NCI-H1436 treated with DMSO at 0.1 percent for 48 hours (cell line): ENCODE results near the gene TRIM74.
A peak's percentile ranks its signal among the peaks of the same experiment; 100 is the strongest.
"Not testable (repeated sequence)": the region's sequence is repeated elsewhere in the genome, so short reads cannot be mapped to it uniquely, and the experiment has no call there.

Source experiments
- DNase-seq: peaks from one replicate; lab custom pipeline; 2025; lab: John Stamatoyannopoulos, UW

TRIM74 gene

DNA sequence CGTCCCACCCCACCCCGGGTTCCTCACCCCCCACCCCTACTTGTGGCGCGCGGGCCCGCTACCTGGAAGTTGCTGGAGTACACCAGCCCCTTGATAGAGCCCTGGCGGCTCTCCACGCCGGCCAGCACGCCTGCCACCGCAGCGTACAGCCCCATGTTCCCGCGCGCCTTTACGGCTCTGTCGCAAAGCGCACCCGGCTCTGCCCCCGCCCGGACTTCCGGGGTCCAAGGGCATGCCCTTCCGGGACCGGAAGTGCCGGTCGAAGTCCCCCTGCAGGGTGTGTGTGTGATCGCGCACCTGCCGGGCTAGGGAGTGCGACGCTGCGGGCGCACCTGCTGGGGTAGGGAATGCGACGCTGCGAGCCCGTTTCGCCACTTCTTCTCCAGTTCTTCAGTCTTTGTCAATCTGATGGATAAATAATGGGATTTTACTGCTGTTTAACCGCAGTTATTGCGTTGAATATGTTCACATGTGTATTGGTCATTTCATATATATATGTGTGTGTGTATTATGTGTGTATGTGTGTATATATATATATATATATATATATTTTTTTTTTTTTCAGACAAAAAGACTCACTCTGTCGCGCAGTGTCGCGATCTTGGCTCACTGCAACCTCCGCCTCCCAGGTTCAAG lies 14.6 kb downstream of the TRIM74 start:
- not testable (repeated sequence) for DNase-seq

DNA sequence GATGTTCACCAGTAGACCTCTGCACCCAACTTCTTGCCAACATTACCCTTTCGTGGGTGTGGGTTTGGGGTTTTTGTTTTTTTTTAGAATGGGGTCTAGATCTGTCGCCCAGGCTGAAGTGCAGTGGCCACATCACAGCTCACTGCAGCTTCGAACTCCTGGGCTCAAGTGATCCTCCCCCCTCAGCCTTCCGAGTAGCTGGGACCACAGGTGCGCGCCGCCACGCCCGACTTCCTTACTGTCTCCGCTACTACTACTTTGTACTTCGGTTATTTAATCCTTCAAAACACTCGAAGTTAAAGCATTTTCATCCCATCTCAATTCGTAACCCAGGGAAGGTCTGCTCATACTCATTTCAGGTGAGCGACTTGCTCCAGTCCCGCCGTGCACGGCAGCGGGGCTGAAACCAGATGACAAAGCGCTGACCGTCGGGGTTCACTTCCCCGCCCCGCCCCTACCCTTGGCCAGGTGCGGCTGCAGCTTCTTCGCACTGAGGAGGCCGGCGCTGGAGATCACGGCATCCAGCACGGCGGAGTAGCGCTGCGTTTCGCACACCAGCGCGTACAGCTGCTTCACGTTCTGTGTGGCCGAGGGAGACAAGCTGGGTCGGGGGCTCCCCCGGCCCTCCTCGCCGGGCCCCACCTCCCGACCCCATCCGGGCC lies 15.2 kb downstream of the TRIM74 start:
- not testable (repeated sequence) for DNase-seq

- not testable (repeated sequence) for DNase-seq
These were observed 18.8 kb downstream of the TRIM74 start for GRCh38 chr7:72950432-72950831.

GRCh38 chr7:72949686-72950085 lies 19.6 kb downstream of the TRIM74 start:
- not testable (repeated sequence) for DNase-seq

DNA sequence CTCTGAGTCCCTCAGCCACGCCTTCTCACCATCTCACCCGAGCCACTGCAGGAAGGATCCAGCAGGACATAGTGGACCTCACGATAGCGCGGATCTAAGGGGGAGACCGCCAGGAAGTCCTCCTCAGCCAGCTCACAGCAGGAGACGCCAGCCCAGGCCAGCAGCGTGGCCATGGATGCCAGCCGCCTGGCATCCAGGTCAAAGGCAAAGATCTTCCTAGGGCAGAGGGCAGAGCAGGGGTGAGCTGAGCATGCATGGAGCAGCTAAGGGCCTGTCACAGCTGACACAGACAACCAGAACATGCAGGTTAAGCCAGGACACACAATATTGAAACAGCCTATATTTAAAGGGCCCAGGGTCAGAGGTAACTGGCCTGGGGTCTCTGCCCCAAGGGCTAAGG lies 20.0 kb downstream of the TRIM74 start:
- not testable (repeated sequence) for DNase-seq

DNA sequence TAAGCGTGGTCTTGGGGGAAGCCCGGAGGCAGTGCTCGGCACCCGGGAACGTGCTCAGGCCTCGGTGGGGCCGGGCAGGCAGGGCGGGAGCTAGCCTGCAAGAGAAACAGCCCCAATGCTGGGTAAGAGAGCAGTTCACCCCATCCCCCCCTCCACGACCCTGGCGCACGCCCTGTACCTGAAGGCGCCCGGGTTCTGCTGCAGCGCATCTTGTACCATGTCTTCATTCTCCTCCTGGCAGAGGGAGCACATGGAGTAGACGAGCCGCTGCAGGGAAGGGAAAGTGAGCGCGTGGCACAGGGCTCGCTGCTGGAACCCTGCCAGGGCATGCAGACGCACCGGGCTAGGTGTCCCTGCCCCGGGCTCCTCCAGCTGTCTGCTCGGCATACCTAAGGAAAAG lies 20.6 kb downstream of the TRIM74 start:
- DNase-seq, result not testable (repeated sequence)

DNA sequence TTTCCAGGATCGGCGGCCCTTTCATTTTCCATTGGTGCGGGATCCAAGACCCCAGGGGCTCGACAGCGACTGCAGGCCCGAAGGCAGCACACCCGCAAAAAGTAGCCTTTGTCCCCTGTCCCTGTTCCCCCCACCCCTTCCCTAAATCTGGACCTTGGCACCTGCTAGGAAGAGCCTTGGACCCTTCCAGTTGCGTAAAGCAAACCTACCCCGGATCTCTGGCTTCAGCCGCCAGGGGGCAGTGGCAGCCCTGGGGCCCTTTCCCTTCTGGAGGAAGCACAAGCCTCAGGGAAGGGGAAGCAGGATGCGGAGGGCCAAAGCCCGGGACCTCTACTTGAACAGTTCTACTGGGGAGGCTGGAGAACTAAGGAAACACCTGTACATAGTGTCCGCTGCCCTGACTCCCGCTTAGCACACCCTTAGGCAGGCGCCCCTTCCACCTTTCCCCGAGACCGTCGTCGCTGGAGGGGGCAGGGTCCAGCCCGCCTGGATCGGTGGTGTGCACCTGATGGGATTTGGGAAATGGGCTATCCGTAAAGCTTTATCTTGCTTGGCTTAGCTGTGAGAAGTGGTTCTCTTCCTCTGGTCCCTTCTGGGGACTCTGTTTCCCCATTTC lies 23.0 kb downstream of the TRIM74 start:
- DNase-seq, result not testable (repeated sequence)

DNA sequence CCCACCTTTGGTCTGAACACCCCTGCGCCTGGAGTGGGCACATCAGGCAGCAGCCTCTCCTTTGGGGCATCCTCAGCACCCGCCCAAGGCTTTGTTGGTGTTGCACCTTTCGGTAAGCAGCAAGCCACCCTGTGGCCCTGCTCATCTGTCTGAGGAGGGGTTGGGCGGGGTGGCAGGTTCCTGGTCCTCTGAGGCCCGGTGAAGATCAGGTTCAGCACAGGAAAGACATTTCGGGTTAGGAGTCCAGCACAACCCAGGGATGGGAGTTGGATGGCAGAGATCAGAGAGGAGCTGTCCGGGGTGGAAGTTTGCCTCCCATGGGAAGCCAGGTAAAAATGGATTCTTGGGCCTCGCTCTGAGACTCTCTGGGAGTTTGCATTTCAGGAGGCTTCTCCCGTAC lies 23.7 kb downstream of the TRIM74 start:
- not testable (repeated sequence) for DNase-seq

DNA sequence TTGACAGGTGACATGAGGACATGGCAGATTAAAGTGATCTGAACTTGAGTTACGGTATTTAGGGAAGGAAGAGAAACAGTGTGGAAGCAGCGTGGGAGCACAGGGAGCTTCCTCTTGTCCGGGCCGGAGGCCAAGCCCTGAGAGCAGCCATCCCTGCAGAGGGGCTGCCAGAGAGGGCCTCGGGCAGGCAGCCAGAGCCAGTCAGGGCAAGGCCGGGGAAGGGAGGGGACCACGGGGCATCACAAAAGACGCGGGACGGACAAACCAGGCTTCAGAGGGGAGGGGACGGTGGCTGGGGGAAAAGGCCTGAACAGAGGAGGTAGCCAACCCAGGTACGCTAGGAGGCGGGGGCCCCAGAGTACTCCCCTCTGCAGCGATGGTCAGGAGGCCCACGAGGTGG lies 24.3 kb downstream of the TRIM74 start:
- not testable (repeated sequence) for DNase-seq

DNA sequence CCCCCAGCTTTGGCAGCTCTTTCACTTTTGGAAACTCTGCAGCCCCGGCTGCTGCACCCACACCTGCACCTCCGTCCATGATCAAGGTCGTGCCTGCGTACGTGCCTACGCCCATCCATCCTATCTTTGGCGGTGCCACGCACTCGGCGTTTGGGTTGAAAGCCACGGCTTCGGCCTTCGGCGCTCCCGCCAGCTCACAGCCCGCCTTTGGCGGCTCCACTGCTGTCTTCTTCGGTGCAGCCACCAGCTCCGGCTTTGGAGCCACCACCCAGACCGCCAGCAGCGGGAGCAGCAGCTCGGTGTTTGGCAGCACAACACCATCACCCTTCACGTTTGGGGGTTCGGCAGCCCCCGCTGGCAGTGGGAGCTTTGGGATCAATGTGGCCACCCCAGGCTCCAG lies 26.3 kb downstream of the TRIM74 start:
- not testable (repeated sequence) for DNase-seq

DNA sequence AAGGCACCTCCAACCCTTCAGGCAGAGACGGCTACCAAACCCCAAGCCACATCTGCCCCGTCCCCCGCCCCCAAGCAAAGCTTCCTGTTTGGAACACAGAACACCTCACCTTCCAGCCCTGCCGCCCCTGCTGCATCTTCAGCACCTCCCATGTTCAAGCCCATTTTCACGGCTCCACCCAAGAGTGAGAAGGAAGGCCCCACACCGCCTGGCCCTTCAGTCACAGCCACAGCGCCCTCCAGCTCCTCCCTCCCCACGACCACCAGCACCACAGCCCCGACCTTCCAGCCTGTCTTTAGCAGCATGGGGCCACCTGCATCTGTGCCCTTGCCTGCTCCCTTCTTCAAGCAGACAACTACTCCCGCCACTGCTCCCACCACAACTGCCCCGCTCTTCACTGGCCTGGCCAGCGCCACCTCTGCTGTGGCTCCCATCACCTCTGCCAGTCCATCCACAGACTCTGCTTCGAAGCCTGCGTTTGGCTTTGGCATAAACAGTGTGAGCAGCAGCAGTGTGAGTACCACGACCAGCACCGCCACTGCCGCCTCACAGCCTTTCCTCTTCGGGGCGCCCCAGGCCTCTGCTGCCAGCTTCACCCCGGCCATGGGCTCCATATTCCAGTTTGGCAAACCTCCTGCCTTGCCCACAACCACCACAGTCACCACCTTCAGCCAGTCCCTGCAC lies 27.1 kb downstream of the TRIM74 start:
- DNase-seq, result not testable (repeated sequence)

GRCh38 chr7:72928216-72928615 lies 41.0 kb downstream of the TRIM74 start:
- not testable (repeated sequence) for DNase-seq

DNA sequence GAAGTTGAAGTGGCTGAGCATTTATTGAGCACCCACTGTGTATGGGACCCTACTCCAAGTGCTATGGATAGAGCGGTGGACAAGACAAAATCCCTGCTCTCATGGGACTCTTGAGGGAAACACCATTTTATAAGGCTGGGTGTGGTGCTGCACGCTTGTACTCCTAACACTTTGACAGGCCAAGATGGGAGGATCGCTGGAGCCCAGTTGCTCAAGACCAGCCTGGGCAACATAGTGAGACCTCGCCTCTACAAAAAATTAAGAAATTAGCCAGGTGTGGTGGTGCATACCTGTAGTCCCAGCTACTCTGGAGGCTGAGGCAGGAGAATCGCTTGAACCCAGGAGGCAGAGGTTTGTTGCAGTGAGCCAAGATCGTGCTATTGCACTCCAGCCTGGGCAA lies 41.5 kb downstream of the TRIM74 start:
- not testable (repeated sequence) for DNase-seq

- DNase-seq, result no peak
These were observed 43.6 kb downstream of the TRIM74 start for GRCh38 chr7:72925546-72926120.

DNA sequence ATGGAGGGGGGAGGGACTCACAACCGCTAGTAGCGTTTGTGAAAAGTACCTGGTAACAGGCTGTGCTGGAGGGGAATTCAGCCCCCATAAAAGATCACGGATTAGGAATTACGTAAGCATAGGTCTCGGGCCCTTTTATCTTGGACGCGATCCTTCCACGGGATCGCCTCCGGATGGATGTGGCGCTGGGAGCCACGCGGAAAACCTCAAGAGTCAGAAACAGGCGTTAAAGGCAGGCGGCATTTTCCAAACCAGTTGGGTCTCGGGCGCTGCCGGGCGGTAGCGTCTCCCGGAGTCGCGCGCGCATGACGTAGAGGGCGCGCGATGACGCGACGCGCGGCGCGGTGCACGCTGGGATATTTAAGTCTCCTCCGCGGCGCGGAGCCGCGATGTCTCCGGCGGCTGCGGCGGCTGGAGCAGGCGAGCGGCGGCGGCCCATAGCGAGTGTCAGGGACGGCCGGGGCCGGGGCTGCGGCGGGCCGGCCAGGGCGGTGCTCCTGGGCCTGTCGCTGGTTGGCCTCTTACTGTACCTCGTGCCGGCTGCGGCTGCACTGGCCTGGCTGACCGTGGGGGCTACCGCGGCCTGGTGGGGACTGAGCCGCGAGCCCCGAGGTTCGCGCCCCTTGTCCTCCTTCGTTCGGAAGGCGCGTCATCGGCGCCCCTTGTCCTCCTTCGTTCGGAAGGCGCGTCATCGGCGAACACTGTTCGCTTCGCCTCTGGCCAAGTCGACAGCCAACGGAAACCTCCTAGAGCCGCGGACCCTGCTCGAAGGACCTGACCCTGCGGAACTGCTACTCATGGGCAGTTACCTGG lies 44.3 kb downstream of the TRIM74 start, which contains the start of gene POM121:
Gene POM121 (plus strand): TSS at position 363 of the 813 bp plus-strand sequence. CDS start 27 bp downstream, at position 390.
- peak; percentile 8 for DNase-seq

- no peak for DNase-seq
These were observed 44.9 kb downstream of the TRIM74 start for GRCh38 chr7:72924386-72924732.

- no peak for DNase-seq
These were observed 50.0 kb downstream of the TRIM74 start for GRCh38 chr7:72919256-72919775.

DNA sequence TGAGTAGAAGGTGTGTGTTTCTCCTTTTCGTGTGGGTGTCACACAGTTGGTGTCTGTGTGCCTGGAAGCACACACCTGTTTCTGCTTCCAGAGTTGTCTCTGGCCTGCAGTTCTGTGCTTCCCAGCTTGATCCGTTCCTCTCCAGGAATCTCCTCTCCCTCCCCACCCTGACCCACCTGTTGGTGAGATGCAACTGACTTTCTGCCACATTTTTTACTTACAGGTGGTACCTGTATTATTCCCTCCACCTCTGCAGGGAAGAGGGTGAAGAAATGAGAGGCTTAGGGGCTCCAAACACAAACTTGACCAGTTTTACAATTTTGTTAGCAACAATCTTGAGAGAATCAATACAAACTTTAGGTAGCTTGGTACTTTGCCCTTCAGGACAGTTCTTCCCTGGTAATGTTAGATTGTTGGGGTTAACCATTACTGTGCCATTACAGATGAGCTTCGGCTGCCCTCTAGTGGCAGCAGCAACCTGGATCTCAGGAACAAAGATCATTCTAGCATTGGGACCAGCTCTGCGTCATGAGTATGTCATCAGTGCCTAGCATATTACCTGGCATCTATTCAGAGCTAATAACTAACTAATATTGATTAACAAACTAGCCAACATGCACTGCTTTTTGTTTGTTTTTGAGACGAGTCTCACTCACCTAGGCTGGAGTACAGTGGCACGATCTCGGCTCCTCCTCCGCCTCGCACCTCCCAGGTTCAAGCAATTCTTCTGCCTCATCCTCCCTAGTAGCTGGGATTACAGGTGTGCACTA lies 54.3 kb downstream of the TRIM74 start:
- not testable (repeated sequence) for DNase-seq

GRCh38 chr7:72913750-72914149 lies 55.5 kb downstream of the TRIM74 start:
- DNase-seq, result not testable (repeated sequence)

GRCh38 chr7:72911395-72911794 lies 57.9 kb downstream of the TRIM74 start:
- not testable (repeated sequence) for DNase-seq
